IMR-90 (cell line): ENCODE measurements around the gene CLMP. TPM values are rescaled to one million over a fixed set of nuclear protein-coding genes. Genes with fewer than 3 reads are reported as not detected.

ENCODE experiments used
- ATAC-seq: fragments of 200-7000 bp; cut with Tn5 transposase; 2 replicates; pipeline ENCODE4 v1.9.1; 2020; ENCODE audit warnings: low read depth, mild to moderate bottlenecking, moderate library complexity
- BruUV-seq: library from RNA; stranded (reverse); fragments of 400-500 nt; replicated peaks from 2 replicates; lab custom pipeline; 2021; lab: Mats Ljungman, UMichigan
- CTCF ChIA-PET: fragments of 300-600 bp; formaldehyde crosslinking; extraction: SDS; loops from one replicate; lab custom pipeline; 2021; ENCODE audit warnings: antibody characterized with exemption; lab: Yijun Ruan, JAX
- POLR2A ChIA-PET: fragments of 300-600 bp; sonication (Branson Sonifier 250); formaldehyde crosslinking; loops from one replicate; lab custom pipeline; 2022; ENCODE audit warnings: antibody characterized with exemption; ENCODE audit not compliant: unreplicated experiment; lab: Charles Lee
- DNase-seq: peaks from one replicate; pipeline ENCODE4 v3.0.0; 2013
- H2AFZ ChIP-seq: replicated peaks from 2 replicates; pipeline ENCODE3; 2013; ENCODE audit warnings: low read length, mild to moderate bottlenecking; ENCODE audit not compliant: poor library complexity
- H2AK5ac ChIP-seq: 2 replicates; pipeline ENCODE4 v1.6.1; 2013; ENCODE audit warnings: low read depth, low read length, inconsistent platforms
- H2AK9ac ChIP-seq: replicated peaks from 2 replicates; pipeline ENCODE3; 2013; ENCODE audit warnings: mild to moderate bottlenecking, low read depth, low read length, moderate library complexity; ENCODE audit not compliant: poor library complexity
- H2BK120ac ChIP-seq: 2 replicates; pipeline ENCODE4 v1.6.1; 2013; ENCODE audit warnings: low read depth, low read length, inconsistent platforms
- H2BK15ac ChIP-seq: 3 replicates; pipeline ENCODE4 v1.6.1; 2013; ENCODE audit warnings: low read depth, low read length, inconsistent platforms
- H2BK20ac ChIP-seq: 2 replicates; pipeline ENCODE4 v1.6.1; 2013; ENCODE audit warnings: low read depth, mild to moderate bottlenecking, inconsistent platforms, low read length, moderate library complexity
- H2BK5ac ChIP-seq: 2 replicates; pipeline ENCODE4 v1.6.1; 2013; ENCODE audit warnings: mild to moderate bottlenecking, low read depth, low read length, inconsistent platforms; ENCODE audit not compliant: poor library complexity, severe bottlenecking
- H3K14ac ChIP-seq: replicated peaks from 2 replicates; pipeline ENCODE4 v1.6.1; 2013; ENCODE audit warnings: low read depth, low read length, inconsistent platforms
- H3K18ac ChIP-seq: 2 replicates; pipeline ENCODE4 v1.6.1; 2013; ENCODE audit warnings: low read depth, low read length, control low read depth
- H3K23ac ChIP-seq: 2 replicates; pipeline ENCODE4 v1.6.1; 2013; ENCODE audit warnings: low read depth, low read length, inconsistent platforms
- H3K27ac ChIP-seq: 2 replicates; pipeline ENCODE4 v1.5.1; 2013; ENCODE audit warnings: mild to moderate bottlenecking, control low read depth, low read length; ENCODE audit not compliant: insufficient read depth
- H3K27me3 ChIP-seq: 2 replicates; pipeline ENCODE4 v1.6.1; 2013; ENCODE audit warnings: low read length; ENCODE audit not compliant: control insufficient read depth, insufficient read depth
- H3K36me3 ChIP-seq: 2 replicates; pipeline ENCODE4 v1.6.1; 2013; ENCODE audit warnings: low read length, mixed read lengths; ENCODE audit not compliant: control insufficient read depth, insufficient read depth
- H3K4ac ChIP-seq: 2 replicates; pipeline ENCODE4 v1.6.1; 2013; ENCODE audit warnings: low read depth, low read length, inconsistent platforms
- H3K4me1 ChIP-seq: 2 replicates; pipeline ENCODE4 v1.6.1; 2013; ENCODE audit warnings: low read length, mixed read lengths; ENCODE audit not compliant: control insufficient read depth, insufficient read depth
- H3K4me2 ChIP-seq: 2 replicates; pipeline ENCODE4 v1.6.1; 2013; ENCODE audit warnings: low read depth, mild to moderate bottlenecking, control low read depth, low read length, moderate library complexity
- H3K4me3 ChIP-seq: 2 replicates; pipeline ENCODE4 v1.5.1; 2013; ENCODE audit warnings: low read depth, mild to moderate bottlenecking, control low read depth, low read length, moderate library complexity; ENCODE audit not compliant: insufficient read depth
- H3K56ac ChIP-seq: 2 replicates; pipeline ENCODE4 v1.6.1; 2013; ENCODE audit warnings: low read length, inconsistent platforms; ENCODE audit not compliant: insufficient read depth; ENCODE audit errors: extremely low read depth
- H3K79me1 ChIP-seq, 2 experiments: 2 replicates each; pipeline ENCODE4 v1.6.1; 2013; ENCODE audit warnings: low read length in 2 of 2, inconsistent platforms in 1 of 2, low read depth in 1 of 2
- H3K9ac ChIP-seq: 2 replicates; pipeline ENCODE4 v1.6.1; 2013; ENCODE audit warnings: low read depth, low read length, control low read depth
- H3K9me1 ChIP-seq: 2 replicates; pipeline ENCODE4 v1.6.1; 2013; ENCODE audit warnings: low read length, inconsistent platforms; ENCODE audit not compliant: insufficient read depth
- H3K9me3 ChIP-seq: 2 replicates; pipeline ENCODE4 v1.6.1; 2013; ENCODE audit warnings: low read length; ENCODE audit not compliant: control insufficient read depth, insufficient read depth
- H4K20me1 ChIP-seq: 2 replicates; pipeline ENCODE4 v1.6.1; 2013; ENCODE audit warnings: low read length, inconsistent platforms; ENCODE audit not compliant: insufficient read depth
- H4K5ac ChIP-seq: 2 replicates; pipeline ENCODE4 v1.6.1; 2013; ENCODE audit warnings: mild to moderate bottlenecking, low read depth, low read length, control low read depth
- H4K8ac ChIP-seq, 2 experiments: 2 replicates each; pipeline ENCODE4 v1.6.1; 2013; ENCODE audit warnings: low read depth in 2 of 2, low read length in 2 of 2, control low read depth in 1 of 2, inconsistent platforms in 1 of 2
- H4K91ac ChIP-seq: 2 replicates; pipeline ENCODE4 v1.6.1; 2013; ENCODE audit warnings: low read depth, low read length, inconsistent platforms; ENCODE audit not compliant: insufficient read depth
- BHLHE40 ChIP-seq: fragments of 150-350 bp; IDR thresholded peaks from 2 replicates; pipeline ENCODE4 v1.6.1; 2016; ENCODE audit warnings: mild to moderate bottlenecking, low read depth, low read length
- CHD1 ChIP-seq: IDR thresholded peaks from 2 replicates; pipeline ENCODE4 v1.6.1; 2012; ENCODE audit warnings: low read depth, low read length, improper control_type of control experiment
- CTCF ChIP-seq: conservative IDR thresholded peaks from 2 replicates; pipeline ENCODE4 v1.5.1; 2012; ENCODE audit warnings: mild to moderate bottlenecking, low read depth, low read length, improper control_type of control experiment
- ELK1 ChIP-seq: fragments of 150-350 bp; IDR thresholded peaks from 2 replicates; pipeline ENCODE4 v1.6.1; 2016; ENCODE audit warnings: low read depth, mild to moderate bottlenecking, low read length, moderate library complexity, borderline replicate concordance
- FOS ChIP-seq: fragments of 150-350 bp; IDR thresholded peaks from 2 replicates; pipeline ENCODE4 v1.6.1; 2016; ENCODE audit warnings: low read depth, low read length
- MAFK ChIP-seq: IDR thresholded peaks from 2 replicates; pipeline ENCODE4 v1.6.1; 2012; ENCODE audit warnings: low read depth, low read length, improper control_type of control experiment
- MXI1 ChIP-seq: IDR thresholded peaks from 2 replicates; pipeline ENCODE4 v1.6.1; 2012; ENCODE audit warnings: low read depth, mild to moderate bottlenecking, low read length, moderate library complexity, borderline replicate concordance
- RAD21 ChIP-seq: IDR thresholded peaks from 2 replicates; pipeline ENCODE4 v1.6.1; 2012; ENCODE audit warnings: low read length, improper control_type of control experiment
- RCOR1 ChIP-seq: IDR thresholded peaks from 2 replicates; pipeline ENCODE4 v1.6.1; 2012; ENCODE audit warnings: mild to moderate bottlenecking, low read length, improper control_type of control experiment; ENCODE audit not compliant: insufficient replicate concordance
- RFX5 ChIP-seq: IDR thresholded peaks from 2 replicates; pipeline ENCODE4 v1.8.0; 2012; ENCODE audit warnings: low read depth, mild to moderate bottlenecking, low read length, moderate library complexity
- SMC3 ChIP-seq: fragments of 150-350 bp; IDR thresholded peaks from 2 replicates; pipeline ENCODE4 v1.6.1; 2016; ENCODE audit warnings: low read depth, mild to moderate bottlenecking, antibody characterized with exemption, low read length, moderate library complexity
- USF2 ChIP-seq: fragments of 150-350 bp; IDR thresholded peaks from 2 replicates; pipeline ENCODE4 v1.6.1; 2017; ENCODE audit warnings: mild to moderate bottlenecking, antibody characterized with exemption, low read length, low read depth
- WGBS, 2 experiments: methylation state at CpG; one replicate each; pipeline versions ENCODE4 v1.1.5 to v1.1.7; 2013; ENCODE audit warnings: missing lambda C conversion rate in 2 of 2; ENCODE audit not compliant: insufficient read length in 1 of 2; ENCODE audit errors: extremely low coverage in 2 of 2; 5-methylcytosine and 5-hydroxymethylcytosine counted together
- dilution Hi-C: fragments of 300-500 bp; cut with HindIII; formaldehyde crosslinking; loops from one replicate; pipeline ENCODE4 v1.14.3; 2018; ENCODE audit warnings: low sequenced_read_pairs; ENCODE audit not compliant: unreplicated experiment
- in situ Hi-C: fragments of 300-500 bp; cut with MboI; formaldehyde crosslinking; loops from 3 replicates; pipeline ENCODE4 v1.14.3; 2019; ENCODE audit warnings: low sequenced_read_pairs, inconsistent platforms, mixed read lengths
- intact Hi-C: fragments of 100-400 bp; cut with micrococcal nuclease; formaldehyde crosslinking; loops from 2 replicates; pipeline ENCODE4 v1.10.0; 2022
- polyA plus RNA-seq, 3 experiments: library from polyadenylated mRNA; depleted of rRNA; stranded (reverse); fragments of >200 nt; gene quantifications; 2 replicates each; pipeline ENCODE4 v1.2.3, GENCODE V29; 2012; ENCODE audit warnings: low replicate concordance in 1 of 3
- total RNA-seq: library from RNA; depleted of rRNA; stranded (reverse); fragments of >200 nt; gene quantifications from 2 replicates; pipeline ENCODE4 v1.2.3, GENCODE V29; 2012

The CLMP gene
- total and polyA plus RNA-seq, 2 of the 4 experiments (the other 2 are of a cell fraction), result 54.7 to 95.7 TPM

- Histone ChIP-seq H4K91ac (peak overlapping the region; percentile 73; the same call in 1 of the 2 replicates), H2AFZ (peak overlapping the region; percentile 78), H2BK15ac (peak overlapping the region; percentile 96), H2AK5ac (no peak overlapping the region; the same call in 1 of the 2 replicates), H4K20me1 (no peaks in the 10 kb centered on the region), H3K14ac (peak overlapping the region; percentile 91), H2BK120ac (peak overlapping the region; percentile 80), H2AK9ac (no peak overlapping the region), H3K23ac (peak overlapping the region; percentile 41), H3K36me3 (no peaks in the 10 kb centered on the region), H3K18ac (peak overlapping the region; percentile 97), H3K9me1 (peaks cover 12% of the 10 kb centered on the region; the same call in 1 of the 2 replicates), H4K5ac (peak overlapping the region; percentile 97), H3K4me2 (peak overlapping the region; percentile 67; the same call in 1 of the 2 replicates), H3K9me3 (no peaks in the 10 kb centered on the region), H3K4me1 (peaks cover 31% of the 10 kb centered on the region), H3K4ac (peak overlapping the region; percentile 84), H3K56ac (no peak overlapping the region), H3K27ac (peak overlapping the region; percentile 49; the same call in 1 of the 2 replicates), H3K4me3 (no peak overlapping the region), H2BK20ac (peak overlapping the region; percentile 91), H4K8ac (peak overlapping the region; percentile 73 to 84; a peak in 3 of 4 replicates), H3K79me1 (no peaks in the 10 kb centered on the region), H3K27me3 (no peaks in the 10 kb centered on the region), H3K9ac (peak overlapping the region; percentile 6; the same call in 1 of the 2 replicates), H2BK5ac (peak overlapping the region; percentile 66)
- BruUV-seq, result no TSS peak
- ChIA-PET POLR2A (no interaction called here), CTCF (interaction anchor here (0.5 to 1.6 kb wide), 3 partner anchors 14 to 53 kb away, joined by 3 to 4 read pairs (median 3); no protein-coding TSS in a partner anchor)
- dilution Hi-C loops (no loop called here), in situ Hi-C loops (no loop called here), intact Hi-C loops (loop anchor here (2.0 kb wide), 1 partner anchor 15 kb away; no protein-coding TSS in a partner anchor)
- WGBS, 2 experiments, result 57% methylated on average over 1 of the region's 6 CpGs; no CpG with 5 or more reads in 1 of the 2 experiments
- 0 out of 2 replicates have a peak, but pooled peaks have one; percentile 5 for ATAC-seq
- TF ChIP-seq MXI1 (no peak), MAFK (no peak), SMC3 (no peak), CTCF (no peak), CHD1 (no peak), USF2 (no peak), RCOR1 (no peak), BHLHE40 (no peak), RAD21 (no peak), ELK1 (no peak), RFX5 (no peak), FOS (no peak)
- DNase-seq, result no peak
Observed at GRCh38 chr11:123233280-123233974, 38.4 kb upstream of the CLMP start.
